GM12864 (cell line): ENCODE results near the gene RANGRF.

Experiments used
- DNase-seq: peaks from one replicate; pipeline ENCODE4 v3.0.0-alpha.2; 2011; ENCODE audit warnings: low read depth
- H3K4me3 ChIP-seq: 2 replicates; pipeline ENCODE4 v1.5.1; 2011; ENCODE audit warnings: mild to moderate bottlenecking, low read depth, low read length, control low read depth
- TF ChIP-seq, protein P1 (sequence below): IDR thresholded peaks from 2 replicates; pipeline ENCODE4 v1.5.1; 2011; ENCODE audit warnings: low read depth, mild to moderate bottlenecking, moderate library complexity, low read length, control low read depth, inconsistent platforms; ENCODE audit errors: missing control alignments

The RANGRF gene

DNA sequence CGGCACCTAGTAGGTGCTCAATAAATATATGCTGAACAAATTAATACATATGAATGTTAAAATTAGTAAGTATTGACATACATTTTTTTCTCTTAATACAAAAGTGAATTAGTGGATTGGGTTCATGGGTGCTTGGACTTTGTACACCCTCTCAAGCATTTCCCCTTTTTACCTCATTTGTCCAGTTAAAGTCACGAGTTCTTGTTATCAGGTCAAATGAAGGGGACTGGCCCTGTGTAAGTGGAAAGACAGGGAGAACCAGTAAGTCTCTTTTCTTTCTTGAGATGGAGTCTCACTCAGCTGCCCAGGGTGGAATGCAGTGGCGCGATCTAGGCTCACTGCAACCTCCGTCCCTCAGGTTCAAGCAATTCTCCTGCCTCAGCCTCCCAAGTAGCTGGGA lies 13.7 kb upstream of the RANGRF start:
- TF ChIP-seq, protein P1, sequence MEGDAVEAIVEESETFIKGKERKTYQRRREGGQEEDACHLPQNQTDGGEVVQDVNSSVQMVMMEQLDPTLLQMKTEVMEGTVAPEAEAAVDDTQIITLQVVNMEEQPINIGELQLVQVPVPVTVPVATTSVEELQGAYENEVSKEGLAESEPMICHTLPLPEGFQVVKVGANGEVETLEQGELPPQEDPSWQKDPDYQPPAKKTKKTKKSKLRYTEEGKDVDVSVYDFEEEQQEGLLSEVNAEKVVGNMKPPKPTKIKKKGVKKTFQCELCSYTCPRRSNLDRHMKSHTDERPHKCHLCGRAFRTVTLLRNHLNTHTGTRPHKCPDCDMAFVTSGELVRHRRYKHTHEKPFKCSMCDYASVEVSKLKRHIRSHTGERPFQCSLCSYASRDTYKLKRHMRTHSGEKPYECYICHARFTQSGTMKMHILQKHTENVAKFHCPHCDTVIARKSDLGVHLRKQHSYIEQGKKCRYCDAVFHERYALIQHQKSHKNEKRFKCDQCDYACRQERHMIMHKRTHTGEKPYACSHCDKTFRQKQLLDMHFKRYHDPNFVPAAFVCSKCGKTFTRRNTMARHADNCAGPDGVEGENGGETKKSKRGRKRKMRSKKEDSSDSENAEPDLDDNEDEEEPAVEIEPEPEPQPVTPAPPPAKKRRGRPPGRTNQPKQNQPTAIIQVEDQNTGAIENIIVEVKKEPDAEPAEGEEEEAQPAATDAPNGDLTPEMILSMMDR: no peak
- DNase-seq: no peak
- H3K4me3 ChIP-seq: no peak overlapping the region

DNA sequence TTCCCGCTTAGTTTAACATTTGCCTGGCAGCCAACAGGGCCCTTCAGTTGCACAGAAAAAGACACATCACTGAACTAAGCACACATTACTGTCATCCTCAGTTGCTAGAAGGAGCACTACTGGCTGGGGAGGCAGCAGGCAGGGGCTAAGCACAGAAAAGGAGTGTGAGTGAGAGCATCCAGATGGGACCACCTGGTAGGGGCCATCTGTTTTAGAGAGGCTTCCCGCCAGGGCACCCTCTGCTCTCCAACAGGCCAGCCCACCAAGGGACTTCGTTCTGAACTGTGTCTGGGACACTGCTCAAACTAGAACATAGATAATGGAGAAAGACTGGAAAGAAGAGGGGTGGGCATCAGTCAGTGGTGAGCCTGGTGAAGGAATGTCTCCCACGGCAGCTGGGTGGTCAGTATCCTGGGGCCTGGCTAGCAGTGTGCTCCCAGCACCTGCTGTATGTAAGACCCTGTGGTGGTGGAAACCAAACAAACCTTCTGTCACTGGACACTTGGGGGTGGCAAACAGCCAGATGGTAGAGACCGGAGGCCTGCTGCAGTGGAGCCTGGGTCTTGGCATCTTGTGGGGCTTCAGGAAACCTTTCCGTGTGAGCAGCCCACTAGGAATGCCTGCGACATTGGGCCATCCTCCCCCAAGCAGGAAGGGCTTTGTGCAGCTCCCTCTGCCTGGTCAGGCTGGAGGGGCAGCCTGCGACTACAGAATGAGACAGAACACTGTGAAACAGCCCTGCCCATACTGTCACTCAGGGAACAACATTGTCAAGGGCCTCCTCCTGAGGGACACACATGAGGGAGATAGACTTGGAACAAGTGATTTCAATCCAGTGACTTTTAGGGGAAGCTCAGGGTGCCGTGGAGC lies 12.8 kb upstream of the RANGRF start:
- no peak overlapping the region for H3K4me3 ChIP-seq
- TF ChIP-seq, protein P1: no peak
- no peak for DNase-seq

DNA sequence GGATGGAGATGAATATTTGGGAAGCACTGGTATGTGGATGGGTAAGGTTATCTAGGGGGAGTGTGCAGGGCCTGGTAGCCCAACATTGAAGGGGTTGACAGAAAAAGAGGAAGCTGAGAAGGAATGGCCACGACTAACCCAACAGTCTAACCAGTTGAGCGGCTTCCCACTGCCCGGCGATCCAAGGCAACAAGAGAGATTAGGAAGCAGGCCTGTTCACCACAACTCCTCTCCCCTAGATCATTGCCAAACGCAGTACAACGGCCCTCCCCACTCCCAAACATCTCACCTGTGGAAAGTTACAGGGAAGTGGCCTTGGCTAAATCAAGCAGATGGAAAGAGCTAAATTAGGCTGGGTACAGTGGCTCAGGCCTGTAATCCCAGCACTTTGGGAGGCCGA lies 11.2 kb upstream of the RANGRF start:
- no peak overlapping the region for H3K4me3 ChIP-seq
- DNase-seq: no peak
- TF ChIP-seq, protein P1: no peak

DNA sequence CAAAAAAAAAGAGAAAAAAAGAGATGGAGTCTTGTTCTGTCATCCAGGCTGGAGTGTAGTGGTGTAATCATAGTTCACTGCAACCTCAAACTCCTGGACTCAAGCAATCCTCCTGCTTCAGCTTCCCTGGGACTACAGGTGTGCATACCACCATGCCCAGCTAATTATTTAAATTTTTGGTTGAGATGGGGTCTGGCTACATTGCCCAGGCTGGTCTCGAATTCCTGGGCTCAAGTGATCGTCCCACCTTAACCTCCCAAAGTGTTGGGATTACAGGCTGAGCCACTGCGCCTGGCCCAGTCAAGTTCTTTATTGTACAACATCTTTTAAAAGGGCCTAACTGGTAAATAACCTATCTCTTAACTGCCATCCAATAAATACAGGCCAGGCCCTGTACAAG lies 6.1 kb upstream of the RANGRF start:
- DNase-seq: no peak
- TF ChIP-seq, protein P1: no peak
- no peak overlapping the region for H3K4me3 ChIP-seq

DNA sequence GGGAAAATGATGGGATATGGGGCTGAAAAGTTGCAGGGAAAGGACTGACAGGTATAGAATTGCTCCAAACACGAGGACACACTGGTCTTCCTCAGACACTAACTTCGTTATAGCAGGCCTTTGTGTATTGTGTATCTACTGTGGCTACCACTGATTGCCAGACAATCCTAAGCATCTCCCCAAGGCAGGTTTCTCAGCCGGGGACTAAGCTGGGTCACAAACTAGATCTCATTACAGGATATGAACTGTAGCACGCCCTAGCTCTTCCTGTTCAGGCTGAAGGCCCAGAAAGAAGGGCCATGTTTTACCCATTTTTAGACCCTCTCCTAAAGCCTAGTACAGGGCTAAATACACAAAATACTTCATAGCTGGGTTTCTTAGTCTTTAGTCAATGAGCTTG lies 5.1 kb upstream of the RANGRF start:
- no peak overlapping the region for H3K4me3 ChIP-seq
- TF ChIP-seq, protein P1: no peak
- DNase-seq: no peak

DNA sequence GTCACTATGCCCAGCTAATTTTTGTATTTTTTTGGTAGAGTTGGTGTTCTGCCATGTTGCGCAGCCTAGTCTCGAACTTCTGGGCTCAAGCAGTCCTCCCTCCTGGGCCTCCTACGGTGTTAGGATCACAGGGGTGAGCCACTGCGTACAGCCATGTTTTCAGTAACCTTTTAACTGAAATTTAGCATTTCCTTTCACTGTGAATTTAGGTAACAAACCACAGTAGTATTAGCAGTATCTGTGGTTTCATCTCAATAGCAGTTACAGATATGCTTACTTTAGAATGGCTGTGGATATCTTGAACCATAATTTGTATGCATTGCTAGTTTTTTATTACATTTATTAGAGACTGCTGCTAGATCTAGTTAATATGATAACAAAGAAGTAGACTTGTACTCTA lies 4.3 kb upstream of the RANGRF start:
- no peak for DNase-seq
- no peak overlapping the region for H3K4me3 ChIP-seq
- TF ChIP-seq, protein P1: no peak
